Coronary artery (tissue), 2 donors: ENCODE results near the gene HID1.

Experiments
- DNase-seq: peaks from one replicate; pipeline ENCODE4 v3.0.0-alpha.2; 2017; ENCODE audit warnings: low spot score
- H3K27ac ChIP-seq, 2 donors: fragments of 200-600 bp; sonication (generic); one replicate each; pipeline ENCODE4 v1.5.1; 2016 to 2019
- H3K4me3 ChIP-seq: fragments of 200-600 bp; sonication (generic); 2 replicates; pipeline ENCODE4 v1.5.1; 2016; ENCODE audit warnings: mild to moderate bottlenecking, moderate library complexity
- CTCF ChIP-seq: fragments of 200-600 bp; sonication (generic); IDR thresholded peaks from one replicate; pipeline ENCODE4 v1.5.1; 2019; ENCODE audit warnings: antibody characterized with exemption

Gene HID1

GRCh38 chr17:74921026-74921681 lies 51.4 kb downstream of the HID1 start:
- TF ChIP-seq CTCF: no peak
- Histone ChIP-seq H3K4me3 (no peak overlapping the region), H3K27ac (no peak overlapping the region)
- no peak for DNase-seq

- no peak for DNase-seq
- no peak for TF ChIP-seq CTCF
- no peak overlapping the region for H3K4me3 ChIP-seq
- H3K27ac ChIP-seq: no peak overlapping the region
These were observed 51.9 kb downstream of the HID1 start for GRCh38 chr17:74920642-74921025.

GRCh38 chr17:74920306-74920620 lies 52.3 kb downstream of the HID1 start:
- no peak for DNase-seq
- TF ChIP-seq CTCF: no peak
- Histone ChIP-seq H3K27ac (no peak overlapping the region), H3K4me3 (no peak overlapping the region)

- TF ChIP-seq CTCF: no peak
- Histone ChIP-seq H3K4me3 (no peak overlapping the region), H3K27ac (no peak overlapping the region)
- no peak for DNase-seq
These were observed 52.9 kb downstream of the HID1 start for GRCh38 chr17:74919440-74920305.

GRCh38 chr17:74918906-74919305 lies 53.7 kb downstream of the HID1 start:
- no peak for TF ChIP-seq CTCF
- no peak overlapping the region for H3K4me3 ChIP-seq
- no peak overlapping the region for H3K27ac ChIP-seq
- DNase-seq: no peak

- no peak for DNase-seq
- TF ChIP-seq CTCF: no peak
- Histone ChIP-seq H3K4me3 (no peak overlapping the region), H3K27ac (no peak overlapping the region)
These were observed 55.1 kb downstream of the HID1 start for GRCh38 chr17:74917430-74917829.

GRCh38 chr17:74916851-74917199 lies 55.7 kb downstream of the HID1 start:
- Histone ChIP-seq H3K27ac (no peak overlapping the region), H3K4me3 (no peak overlapping the region)
- no peak for DNase-seq
- TF ChIP-seq CTCF: no peak
